A549 (cell line): ENCODE data around the gene OBSCN. TPM values are rescaled to one million over a fixed set of nuclear protein-coding genes. Genes with fewer than 3 reads are reported as not detected.
A peak's percentile ranks its signal among the peaks of the same experiment; 100 is the strongest.

Source experiments
- ATAC-seq, 2 experiments: fragments of 200-7000 bp in 1 of 2; fragments of >200 bp in 1 of 2; cut with Nextera tagmentation in 1 of 2; cut with Tn5 transposase in 1 of 2; 3 replicates each; pipeline versions ENCODE4 v1.8.0 to v1.9.1; 2018 to 2020; ENCODE audit warnings: mild to moderate bottlenecking in 1 of 2, moderate library complexity in 1 of 2
- CTCF ChIA-PET: fragments of 300-600 bp; sonication (Branson Sonifier 250); formaldehyde crosslinking; extraction: SDS; loops from one replicate; lab custom pipeline; 2021; ENCODE audit warnings: antibody characterized with exemption, inconsistent platforms; lab: Yijun Ruan, JAX
- POLR2A ChIA-PET: fragments of 350-600 bp; formaldehyde crosslinking; extraction: SDS; loops from one replicate; lab custom pipeline; 2021; ENCODE audit warnings: antibody characterized with exemption, inconsistent platforms; lab: Yijun Ruan, JAX
- DNase-seq, 2 experiments: peaks; one replicate each; pipeline versions ENCODE4 v3.0.0 to v3.0.0-alpha.2; 2011 to 2016; ENCODE audit warnings: low read depth in 1 of 2, low spot score in 1 of 2
- FAIRE-seq: peaks from 2 replicates; lab custom pipeline; 2011; peaks lifted over from hg19 to GRCh38; lab: Jason Lieb, UNC
- H3K27ac ChIP-seq, 2 experiments: fragments of >200 bp; sonication (Bioruptor Twin); formaldehyde crosslinking; 3 replicates each; pipeline ENCODE4 v1.5.1; 2016 to 2017
- H3K4me1 ChIP-seq: fragments of >200 bp; sonication (Bioruptor Twin); formaldehyde crosslinking; 3 replicates; pipeline ENCODE4 v1.6.1; 2016
- H3K4me2 ChIP-seq: fragments of >200 bp; sonication (Bioruptor Twin); formaldehyde crosslinking; 3 replicates; pipeline ENCODE4 v1.6.1; 2016
- H3K4me3 ChIP-seq: fragments of >200 bp; sonication (Bioruptor Twin); formaldehyde crosslinking; 3 replicates; pipeline ENCODE4 v1.5.1; 2016
- H3K9me3 ChIP-seq: fragments of >200 bp; sonication (Bioruptor Twin); formaldehyde crosslinking; 3 replicates; pipeline ENCODE4 v1.6.1; 2016
- CBX2 ChIP-seq: fragments of 200-600 bp; sonication (generic); IDR thresholded peaks from 2 replicates; pipeline ENCODE4 v1.6.1; 2016; ENCODE audit warnings: low read depth, mild to moderate bottlenecking, borderline replicate concordance
- FOSL2 ChIP-seq, 2 experiments: fragments of 450-650 bp in 1 of 2; fragments of >200 bp in 1 of 2; sonication (Bioruptor Twin) in 1 of 2; formaldehyde crosslinking; IDR thresholded peaks; 2 replicates each; pipeline versions ENCODE4 v1.5.0 to v1.6.1; 2016 to 2020; ENCODE audit warnings: mild to moderate bottlenecking in 1 of 2, moderate library complexity in 1 of 2
- HDAC2 ChIP-seq: fragments of 200-600 bp; sonication (generic); IDR thresholded peaks from 2 replicates; pipeline ENCODE4 v1.6.1; 2016
- HEYL ChIP-seq: fragments of 250-450 bp; sonication (Bioruptor Pico); IDR thresholded peaks from 2 replicates; pipeline ENCODE4 v1.8.0; 2021; ENCODE audit warnings: mild to moderate bottlenecking, moderate library complexity
- HOXA7 ChIP-seq: fragments of 250-450 bp; sonication (Bioruptor Pico); IDR thresholded peaks from 2 replicates; pipeline ENCODE4 v1.5.0; 2020; ENCODE audit warnings: mild to moderate bottlenecking, moderate library complexity
- KDM1A ChIP-seq: fragments of 200-600 bp; sonication (generic); IDR thresholded peaks from 2 replicates; pipeline ENCODE4 v1.6.1; 2016; ENCODE audit warnings: low read depth, mild to moderate bottlenecking
- MAZ ChIP-seq: fragments of 150-350 bp; IDR thresholded peaks from 2 replicates; pipeline ENCODE4 v1.6.1; 2014; ENCODE audit warnings: antibody characterized with exemption, low read depth, low read length, borderline replicate concordance
- MYC ChIP-seq: IDR thresholded peaks from 2 replicates; pipeline ENCODE4 v1.6.1; 2012; ENCODE audit warnings: mild to moderate bottlenecking, inconsistent platforms, low read length, improper control_type of control experiment, borderline replicate concordance
- PBX3 ChIP-seq: IDR thresholded peaks from 2 replicates; pipeline ENCODE4 v1.6.1; 2012
- PHF8 ChIP-seq: fragments of 200-600 bp; sonication (generic); IDR thresholded peaks from 2 replicates; pipeline ENCODE4 v1.6.1; 2016; ENCODE audit warnings: low read depth, mild to moderate bottlenecking, antibody characterized with exemption, moderate library complexity, borderline replicate concordance
- RARB ChIP-seq: fragments of 250-450 bp; sonication (Bioruptor Pico); IDR thresholded peaks from 2 replicates; pipeline ENCODE4 v1.8.0; 2021; ENCODE audit warnings: mild to moderate bottlenecking, moderate library complexity
- RCOR1 ChIP-seq: fragments of 150-350 bp; IDR thresholded peaks from 2 replicates; pipeline ENCODE4 v1.6.1; 2014; ENCODE audit warnings: antibody characterized with exemption, low read length, low read depth
- SMC3 ChIP-seq: fragments of >200 bp; sonication (Bioruptor Twin); formaldehyde crosslinking; IDR thresholded peaks from 3 replicates; pipeline ENCODE4 v1.6.1; 2018; ENCODE audit warnings: inconsistent platforms
- TP53 ChIP-seq: fragments of 250-450 bp; sonication (Bioruptor Pico); IDR thresholded peaks from 2 replicates; pipeline ENCODE4 v1.5.0; 2021; ENCODE audit warnings: mild to moderate bottlenecking, moderate library complexity
- USF2 ChIP-seq: fragments of 450-650 bp; IDR thresholded peaks from 2 replicates; pipeline ENCODE4 v1.6.1; 2014; ENCODE audit warnings: antibody characterized with exemption
- WGBS: methylation state at CpG from one replicate; pipeline ENCODE4 v1.1.6; 2017; ENCODE audit errors: missing lambda C conversion rate; 5-methylcytosine and 5-hydroxymethylcytosine counted together
- polyA plus RNA-seq, 4 experiments: library from polyadenylated mRNA; depleted of rRNA in 3 of 4; stranded (reverse); fragments of >200 nt; fragmentation: RNase III in 1 of 4; extraction: RNeasy Plus Mini Kit Qiagen cat#74134 plus additional on column Dnase treatment in 1 of 4; gene quantifications; 2 replicates in 3 of 4; 3 replicates in 1 of 4; pipeline ENCODE4 v1.2.3, GENCODE V29; 2011 to 2017
- TF ChIP-seq, protein P1 (sequence below): fragments of >200 bp; sonication (Bioruptor Twin); formaldehyde crosslinking; IDR thresholded peaks from 3 replicates; pipeline ENCODE4 v1.6.1; 2016
- TF ChIP-seq, protein P2 (sequence below): IDR thresholded peaks from 2 replicates; pipeline ENCODE4 v1.6.1; 2012
- TF ChIP-seq, protein P3 (sequence below): fragments of >200 bp; sonication (Bioruptor Twin); formaldehyde crosslinking; IDR thresholded peaks from 3 replicates; pipeline ENCODE4 v1.5.1; 2016

The OBSCN gene
- polyA plus RNA-seq, 2 of the 4 experiments (the other 2 are of a cell fraction) = 3.1 to 6.8 TPM

DNA sequence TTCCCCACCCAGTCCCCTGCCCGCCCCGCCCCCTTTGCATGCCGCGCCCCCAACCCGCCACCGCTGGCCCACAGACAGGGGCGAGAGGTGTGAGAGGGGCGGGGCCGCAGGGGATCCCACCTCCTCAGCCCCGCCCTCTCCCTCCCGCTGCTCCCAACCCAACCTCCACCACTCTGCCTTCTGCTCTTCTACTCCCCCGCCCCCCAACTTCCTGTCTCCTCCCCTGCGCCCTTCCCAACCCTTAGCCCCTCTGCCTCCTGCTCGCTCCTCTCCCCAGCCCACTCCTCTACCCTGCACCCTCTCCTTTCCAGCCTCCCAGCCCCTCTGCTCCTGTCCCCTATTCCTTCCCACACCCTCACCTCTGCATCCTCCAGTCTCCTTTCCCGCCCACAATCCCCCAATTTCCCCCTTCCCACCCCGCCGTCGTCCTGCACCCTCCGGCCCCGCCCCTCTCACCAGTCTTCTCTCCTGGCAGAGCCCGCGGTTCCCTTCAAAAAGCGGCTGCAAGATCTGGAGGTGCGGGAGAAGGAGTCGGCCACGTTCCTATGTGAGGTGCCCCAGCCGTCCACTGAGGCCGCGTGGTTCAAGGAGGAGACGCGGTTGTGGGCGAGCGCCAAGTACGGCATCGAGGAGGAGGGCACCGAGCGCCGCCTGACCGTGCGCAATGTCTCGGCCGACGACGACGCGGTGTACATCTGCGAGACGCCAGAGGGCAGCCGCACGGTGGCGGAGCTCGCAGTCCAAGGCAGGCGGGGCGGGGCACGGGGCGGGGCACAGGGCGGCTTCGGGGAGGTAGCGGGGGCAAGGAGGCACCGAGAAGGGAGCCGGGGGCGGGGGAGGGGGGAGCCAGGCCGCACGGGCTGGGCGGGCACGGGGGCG lies 5.4 kb downstream of the OBSCN start (continued):
- TF ChIP-seq TP53 (no peak), FOSL2 (IDR thresholded peaks at IDR 0.05) (no peak), FOSL2 (CRISPR knock-in tag; IDR thresholded peaks at IDR 0.05) (no peak), CBX2 (no peak), PBX3 (no peak), HDAC2 (no peak), RCOR1 (no peak), MAZ (no peak; the same call in 1 of the 2 replicates), HOXA7 (no peak), PHF8 (no peak)
- TF ChIP-seq, protein P1, sequence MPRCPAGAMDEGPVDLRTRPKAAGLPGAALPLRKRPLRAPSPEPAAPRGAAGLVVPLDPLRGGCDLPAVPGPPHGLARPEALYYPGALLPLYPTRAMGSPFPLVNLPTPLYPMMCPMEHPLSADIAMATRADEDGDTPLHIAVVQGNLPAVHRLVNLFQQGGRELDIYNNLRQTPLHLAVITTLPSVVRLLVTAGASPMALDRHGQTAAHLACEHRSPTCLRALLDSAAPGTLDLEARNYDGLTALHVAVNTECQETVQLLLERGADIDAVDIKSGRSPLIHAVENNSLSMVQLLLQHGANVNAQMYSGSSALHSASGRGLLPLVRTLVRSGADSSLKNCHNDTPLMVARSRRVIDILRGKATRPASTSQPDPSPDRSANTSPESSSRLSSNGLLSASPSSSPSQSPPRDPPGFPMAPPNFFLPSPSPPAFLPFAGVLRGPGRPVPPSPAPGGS = no peak

DNA sequence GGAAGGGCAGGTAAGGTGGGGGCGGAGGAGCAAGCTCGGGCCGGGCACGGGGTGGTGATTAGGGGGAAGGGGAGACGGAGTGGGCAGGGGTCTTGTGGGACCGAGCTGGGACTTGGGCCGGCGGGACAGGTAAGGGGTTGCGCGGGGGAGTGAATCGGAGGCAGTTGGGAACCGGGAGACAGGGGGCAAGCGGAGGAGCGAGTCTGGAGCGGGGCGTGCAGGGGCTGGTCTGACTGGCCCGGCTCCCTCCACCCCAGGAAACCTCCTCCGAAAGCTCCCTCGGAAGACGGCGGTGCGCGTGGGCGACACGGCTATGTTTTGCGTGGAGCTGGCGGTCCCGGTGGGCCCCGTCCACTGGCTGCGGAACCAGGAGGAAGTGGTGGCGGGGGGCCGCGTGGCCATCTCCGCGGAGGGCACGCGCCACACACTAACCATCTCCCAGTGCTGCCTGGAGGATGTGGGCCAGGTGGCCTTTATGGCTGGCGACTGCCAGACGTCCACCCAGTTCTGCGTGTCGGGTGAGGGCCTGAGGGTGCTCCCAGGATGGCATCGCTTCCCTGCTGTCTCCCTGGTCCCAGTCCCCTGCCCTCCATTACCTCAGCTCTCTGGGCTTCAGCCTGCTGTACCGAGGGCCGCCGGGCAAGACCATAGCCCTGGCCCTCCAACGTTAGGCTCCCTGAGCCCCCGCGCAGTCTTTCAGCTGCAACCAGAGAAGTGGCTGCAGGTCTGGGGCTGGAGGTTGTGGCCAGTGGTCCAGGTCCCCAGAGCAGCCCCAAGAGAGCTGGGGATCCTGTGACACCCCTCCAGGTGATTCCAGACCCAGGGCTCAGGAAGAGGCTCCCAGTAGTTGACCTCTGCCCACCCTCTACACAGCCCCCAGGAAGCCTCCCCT lies 6.3 kb downstream of the OBSCN start:
- ATAC-seq (no peak), FAIRE-seq (no peak)
- 87% methylated on average over 33 of the region's 48 CpGs for WGBS
- Histone ChIP-seq H3K4me2 (peak overlapping the region; percentile 98), H3K9me3 (no peaks in the 10 kb centered on the region)
- POLR2A ChIA-PET = interaction anchor here (0.8 to 1.5 kb wide), 3 partner anchors 48 to 243 kb away, joined by 3 to 6 read pairs (median 4); partner anchors contain the start of genes IBA57 and TRIM11
- TF ChIP-seq, protein P2, sequence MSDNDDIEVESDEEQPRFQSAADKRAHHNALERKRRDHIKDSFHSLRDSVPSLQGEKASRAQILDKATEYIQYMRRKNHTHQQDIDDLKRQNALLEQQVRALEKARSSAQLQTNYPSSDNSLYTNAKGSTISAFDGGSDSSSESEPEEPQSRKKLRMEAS = no peak
- TF ChIP-seq MYC (no peak), USF2 (no peak), FOSL2 (IDR thresholded peaks at IDR 0.05) (no peak), FOSL2 (CRISPR knock-in tag; IDR thresholded peaks at IDR 0.05) (no peak), KDM1A (no peak), SMC3 (no peak), TP53 (no peak), CBX2 (no peak), PBX3 (no peak), RARB (CRISPR knock-in tag) (no peak), HEYL (CRISPR knock-in tag) (no peak)
- TF ChIP-seq, protein P3, sequence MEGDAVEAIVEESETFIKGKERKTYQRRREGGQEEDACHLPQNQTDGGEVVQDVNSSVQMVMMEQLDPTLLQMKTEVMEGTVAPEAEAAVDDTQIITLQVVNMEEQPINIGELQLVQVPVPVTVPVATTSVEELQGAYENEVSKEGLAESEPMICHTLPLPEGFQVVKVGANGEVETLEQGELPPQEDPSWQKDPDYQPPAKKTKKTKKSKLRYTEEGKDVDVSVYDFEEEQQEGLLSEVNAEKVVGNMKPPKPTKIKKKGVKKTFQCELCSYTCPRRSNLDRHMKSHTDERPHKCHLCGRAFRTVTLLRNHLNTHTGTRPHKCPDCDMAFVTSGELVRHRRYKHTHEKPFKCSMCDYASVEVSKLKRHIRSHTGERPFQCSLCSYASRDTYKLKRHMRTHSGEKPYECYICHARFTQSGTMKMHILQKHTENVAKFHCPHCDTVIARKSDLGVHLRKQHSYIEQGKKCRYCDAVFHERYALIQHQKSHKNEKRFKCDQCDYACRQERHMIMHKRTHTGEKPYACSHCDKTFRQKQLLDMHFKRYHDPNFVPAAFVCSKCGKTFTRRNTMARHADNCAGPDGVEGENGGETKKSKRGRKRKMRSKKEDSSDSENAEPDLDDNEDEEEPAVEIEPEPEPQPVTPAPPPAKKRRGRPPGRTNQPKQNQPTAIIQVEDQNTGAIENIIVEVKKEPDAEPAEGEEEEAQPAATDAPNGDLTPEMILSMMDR = no peak
- TF ChIP-seq, all 56 proteins: peak for 0
- CTCF ChIA-PET = interaction anchor here (0.6 to 2.2 kb wide), 21 partner anchors 9 to 302 kb away, joined by 3 to 10 read pairs (median 3); no protein-coding TSS in a partner anchor
- Histone ChIP-seq H3K4me1 (peaks cover 24% of the 10 kb centered on the region), H3K4me3 (peak overlapping the region; percentile 63), H3K27ac (peak overlapping the region; percentile 58 to 94; a peak in 4 of 6 replicates)
- no peak for DNase-seq
